Ecto neural progenitor cell (in vitro differentiated cells): ENCODE measurements around the gene BUD23.
"Not testable (repeated sequence)": the region's sequence is repeated elsewhere in the genome, so short reads cannot be mapped to it uniquely, and the experiment has no call there.

Experiments used
- DNase-seq: peaks from one replicate; pipeline ENCODE4 v3.0.0-alpha.2; 2018; ENCODE audit warnings: low spot score

The BUD23 gene

DNA sequence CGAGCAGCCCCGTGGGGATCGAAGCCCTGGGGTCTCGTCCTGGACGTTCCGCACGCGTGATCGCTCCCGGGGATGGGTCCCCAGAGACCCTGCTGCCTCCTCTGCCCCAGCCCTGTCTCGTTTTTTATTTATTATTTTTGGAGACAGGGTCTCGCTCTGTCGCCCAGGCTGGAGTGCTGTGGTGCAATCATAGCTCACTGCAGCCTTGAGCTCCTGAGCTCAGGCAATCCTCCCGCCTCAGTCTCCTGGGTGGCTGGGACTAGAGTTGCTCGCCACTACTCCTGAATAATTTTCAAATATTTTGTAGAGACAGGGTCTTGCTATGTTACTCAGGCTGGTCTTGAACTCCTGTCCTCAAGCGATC is 36.4 kb downstream of the BUD23 start:
- no peak for DNase-seq

DNA sequence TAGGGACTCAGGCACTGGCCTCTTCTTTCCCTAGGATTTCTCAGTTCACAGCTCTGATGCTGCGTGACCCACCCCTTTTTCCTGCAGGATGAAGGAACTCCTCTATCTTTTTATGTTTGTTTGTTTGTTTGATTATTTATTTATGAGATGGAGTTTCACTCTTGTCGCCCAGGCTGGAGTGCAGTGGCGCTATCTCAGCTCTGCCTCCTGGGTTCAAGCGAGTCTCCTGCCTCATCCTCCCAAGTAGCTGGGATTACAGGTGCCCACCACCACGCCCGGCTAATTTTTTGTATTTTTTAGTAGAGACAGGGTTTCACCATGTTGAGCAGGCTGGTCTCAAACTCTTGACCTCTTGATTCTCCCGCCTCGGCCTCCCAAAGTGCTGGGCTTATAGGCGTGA is 37.0 kb downstream of the BUD23 start:
- not testable (repeated sequence) for DNase-seq

DNA sequence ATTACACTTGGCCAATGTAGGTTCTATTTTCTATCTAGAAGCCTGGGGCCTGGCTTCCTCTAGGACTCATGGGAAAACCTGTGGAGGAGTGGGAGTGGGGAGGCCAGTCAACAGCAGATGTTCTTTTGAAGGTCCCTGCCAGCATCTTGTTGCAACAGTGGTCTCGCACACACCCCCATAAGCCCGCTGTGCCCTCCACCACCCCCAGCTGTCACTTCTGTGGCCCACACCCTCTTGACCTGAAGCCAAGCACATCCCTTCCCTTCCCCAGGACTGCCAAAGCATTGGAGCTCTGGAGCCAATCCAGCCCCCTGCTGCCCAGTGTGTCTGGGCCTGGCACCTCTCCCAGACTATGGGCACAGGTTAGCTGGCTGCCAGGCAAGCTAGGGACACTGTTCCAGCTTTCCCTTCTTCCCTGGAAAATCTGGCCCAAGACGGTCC is 38.0 kb downstream of the BUD23 start:
- no peak for DNase-seq

DNA sequence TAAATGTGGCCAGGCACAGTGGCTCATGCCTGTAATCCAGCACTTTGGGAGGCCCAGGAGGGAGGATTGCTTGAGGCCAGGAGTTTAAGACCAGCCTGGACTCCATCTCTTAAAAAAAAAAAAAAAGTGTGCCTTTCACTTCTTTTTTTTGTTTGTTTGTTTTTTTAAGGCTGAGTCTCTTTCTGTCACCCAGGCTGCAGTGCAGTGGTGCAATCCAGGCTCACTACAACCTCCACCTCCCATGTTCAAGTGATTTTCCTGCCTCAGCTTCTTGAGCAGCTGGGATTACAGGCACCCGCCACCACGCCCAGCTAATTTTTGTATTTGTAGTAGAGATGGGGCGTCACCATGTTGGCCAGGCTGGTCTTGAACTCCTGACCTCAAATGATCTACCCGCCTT is 38.8 kb downstream of the BUD23 start:
- not testable (repeated sequence) for DNase-seq

DNA sequence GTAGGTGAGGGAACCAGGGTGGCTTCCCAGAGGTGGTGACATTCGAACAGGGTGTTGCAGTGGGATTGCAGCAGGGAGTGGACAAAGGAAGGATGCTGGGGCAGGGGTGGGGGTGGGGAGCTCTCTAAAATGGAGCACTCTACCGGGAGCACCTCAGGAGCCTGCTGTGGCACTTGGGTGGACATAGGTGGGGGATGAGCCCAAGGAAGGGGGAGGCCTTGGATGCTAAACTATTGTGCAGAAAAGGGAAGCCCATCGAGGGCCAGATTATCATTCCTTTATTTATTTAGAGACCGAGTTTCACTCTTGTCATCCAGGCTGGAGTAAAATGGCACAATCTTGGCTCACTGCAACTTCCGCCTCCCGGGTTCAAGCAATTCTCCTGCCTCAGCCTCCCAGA is 39.4 kb downstream of the BUD23 start:
- no peak for DNase-seq

DNA sequence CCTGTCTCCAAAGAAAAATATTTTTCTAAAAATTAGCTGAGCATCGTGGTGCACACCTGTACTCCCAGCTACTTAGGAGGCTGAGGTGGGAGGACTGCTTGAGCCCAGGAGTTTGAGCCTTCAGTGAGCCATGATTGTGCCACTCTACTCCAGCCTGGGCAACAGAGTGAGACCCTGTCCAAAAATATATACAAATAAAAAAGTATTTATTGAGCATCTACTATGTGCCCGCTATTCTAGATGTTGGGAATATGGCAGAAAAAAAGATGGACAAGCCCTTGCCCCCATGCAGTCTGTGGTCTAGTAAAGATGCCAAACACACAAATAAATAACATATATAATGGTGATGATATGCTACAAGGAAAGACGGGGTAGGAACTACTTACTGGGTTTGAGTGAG is 40.4 kb downstream of the BUD23 start:
- DNase-seq = no peak

DNA sequence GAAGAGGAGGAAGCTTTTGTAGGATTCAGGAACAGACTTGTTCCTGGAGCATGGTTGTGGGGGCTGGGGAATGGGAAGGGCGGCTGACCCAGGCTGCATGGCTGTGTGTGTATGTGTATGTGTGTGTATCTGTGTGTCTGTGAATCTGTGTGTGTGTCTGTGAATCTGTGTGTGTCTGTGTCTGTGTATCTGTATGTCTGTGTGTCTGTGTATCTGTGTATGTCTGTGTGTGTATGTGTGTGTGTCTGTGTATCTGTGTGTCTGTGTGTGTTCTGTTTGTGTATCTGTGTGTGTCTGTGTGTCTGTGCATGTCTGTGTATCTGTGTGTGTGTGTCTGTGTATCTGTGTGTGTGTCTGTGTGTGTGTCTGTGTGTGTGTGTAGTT is 42.7 kb downstream of the BUD23 start:
- no peak for DNase-seq

DNA sequence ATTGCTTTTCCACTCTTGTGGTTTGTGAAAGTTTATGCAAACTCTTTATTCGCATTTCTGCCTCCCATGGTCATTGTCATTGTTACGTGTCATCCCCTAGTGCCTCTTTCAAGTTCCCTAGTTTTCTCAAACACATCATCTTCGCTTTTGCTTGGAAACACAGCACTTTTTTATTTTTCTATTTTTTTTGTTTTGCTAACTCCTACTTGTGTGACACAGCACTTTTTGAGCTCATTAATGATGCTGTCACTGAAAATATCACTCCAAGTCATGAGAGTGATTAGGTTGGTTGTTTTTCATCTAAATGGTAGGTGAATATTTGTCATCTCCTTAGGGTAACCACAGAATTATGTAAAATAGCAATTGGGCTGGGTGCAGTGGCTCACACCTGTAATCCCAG is 44.6 kb downstream of the BUD23 start:
- no peak for DNase-seq

DNA sequence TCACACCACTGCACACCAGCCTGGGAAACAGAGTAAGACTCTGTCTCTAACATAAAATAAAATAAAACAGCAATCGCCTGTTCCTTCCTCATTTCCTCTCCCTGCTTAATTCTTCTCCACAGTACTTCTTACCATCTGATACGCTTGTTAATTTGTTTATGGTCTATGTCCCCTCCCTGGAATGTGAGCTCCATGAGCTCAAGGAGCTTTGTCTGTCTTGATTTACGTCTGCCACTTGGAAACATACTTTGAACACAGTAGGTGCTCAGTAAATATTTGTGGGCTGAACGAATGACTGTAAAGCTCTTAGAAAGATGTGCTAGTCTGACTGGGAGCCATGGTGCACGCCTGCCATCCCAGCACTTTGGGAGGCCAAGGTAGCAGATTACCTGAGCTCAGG is 45.2 kb downstream of the BUD23 start:
- DNase-seq = no peak

DNA sequence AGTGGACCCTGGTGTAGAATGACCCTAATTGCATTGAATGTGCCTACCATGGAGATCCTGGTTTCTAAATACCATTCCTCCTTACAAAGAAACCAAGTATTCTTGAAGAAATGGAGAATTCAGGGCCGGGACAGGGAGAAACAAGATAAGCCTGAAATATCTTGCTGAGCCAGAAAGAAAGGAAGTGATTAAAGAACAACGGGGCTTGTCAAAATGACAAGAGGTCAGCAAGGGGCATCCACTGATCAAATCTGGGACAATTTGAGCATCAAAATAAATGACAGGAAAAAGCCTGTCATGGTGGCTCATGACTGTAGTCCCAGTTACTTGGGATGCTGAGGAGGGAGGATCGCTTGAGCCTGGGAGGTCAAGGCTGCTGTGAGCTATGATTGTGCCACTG is 47.1 kb downstream of the BUD23 start:
- DNase-seq = no peak

DNA sequence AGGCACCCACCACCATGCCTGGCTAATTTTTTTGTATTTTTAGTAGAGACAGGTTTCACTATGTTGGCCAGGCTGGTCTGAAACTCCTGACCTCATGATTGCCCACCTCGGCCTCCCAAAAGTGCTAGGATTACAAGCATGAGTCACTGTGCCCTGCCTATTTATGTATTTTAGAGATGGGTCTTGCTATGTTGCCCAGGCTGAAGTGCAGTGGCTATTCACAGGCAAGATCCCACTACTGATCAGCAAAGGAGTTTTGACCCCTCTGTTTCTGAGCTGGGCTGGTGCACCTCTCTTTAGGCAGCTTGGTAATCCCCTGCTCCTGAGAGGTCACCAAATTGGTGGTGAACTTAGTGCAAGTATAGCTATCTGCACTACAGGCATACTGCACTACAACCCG is 49.0 kb downstream of the BUD23 start:
- DNase-seq = no peak

DNA sequence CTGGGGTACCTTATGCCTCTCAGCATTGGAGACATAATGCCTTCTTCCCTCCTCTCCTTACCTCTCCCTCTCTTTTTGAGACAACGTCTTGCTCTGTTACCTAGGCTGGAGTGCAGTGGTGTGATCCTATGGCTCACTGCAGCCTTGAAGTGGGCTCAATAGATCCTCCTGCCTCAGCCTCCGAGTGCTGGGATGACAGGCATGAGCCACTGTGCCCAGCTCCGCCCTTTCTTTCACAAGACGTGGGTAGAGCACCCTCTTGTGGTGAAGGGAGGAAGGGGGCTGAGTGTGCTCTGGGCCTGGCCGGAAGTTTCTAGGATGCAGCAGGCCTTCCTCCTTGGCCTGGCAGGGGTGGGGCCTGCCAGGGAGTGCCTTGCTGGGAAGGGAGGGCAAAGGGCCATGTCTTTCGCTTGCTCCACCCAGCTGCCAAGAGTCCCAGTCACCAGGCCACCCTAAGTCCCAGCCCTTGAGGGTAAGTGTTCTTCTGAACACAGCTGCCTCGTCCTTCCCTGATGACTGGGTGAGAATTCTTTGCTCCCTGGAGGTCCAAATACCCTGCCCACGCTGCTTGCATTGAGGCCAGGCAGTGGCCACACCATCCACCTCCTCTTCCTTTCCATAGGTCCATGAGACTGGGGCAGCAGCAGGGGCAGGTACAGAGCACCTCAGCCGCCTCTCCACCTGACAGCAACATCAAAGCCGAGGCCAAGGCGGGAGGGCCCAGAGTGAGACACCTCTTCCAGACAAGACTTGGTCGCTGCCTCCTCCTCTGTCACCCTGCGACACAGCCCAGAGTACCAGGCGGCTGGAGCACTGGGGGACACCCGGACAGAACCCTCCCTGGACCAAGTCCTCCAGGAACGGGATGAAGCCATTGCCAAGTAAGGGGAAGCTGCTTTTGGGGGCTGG is 51.5 kb downstream of the BUD23 start:
- DNase-seq = peak; percentile 89

DNA sequence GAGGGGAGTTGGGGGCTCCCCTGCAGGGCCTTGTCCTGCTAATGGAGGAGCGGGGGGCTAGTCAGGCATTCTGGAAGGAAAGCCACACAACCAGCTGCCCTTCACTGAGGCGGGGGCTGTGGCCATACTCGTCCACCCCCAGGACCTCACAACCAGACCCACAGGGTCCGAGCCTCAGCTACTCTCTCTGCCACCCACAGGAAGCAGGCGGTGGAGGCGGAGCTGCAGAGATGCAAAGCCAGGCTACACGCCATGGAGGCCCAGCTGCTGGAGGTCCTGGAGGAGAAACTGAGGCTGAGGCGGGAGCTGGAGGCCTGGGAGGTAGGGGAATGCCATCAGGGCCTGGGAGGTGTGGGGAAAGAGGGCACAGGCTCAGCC is 52.1 kb downstream of the BUD23 start:
- no peak for DNase-seq

DNA sequence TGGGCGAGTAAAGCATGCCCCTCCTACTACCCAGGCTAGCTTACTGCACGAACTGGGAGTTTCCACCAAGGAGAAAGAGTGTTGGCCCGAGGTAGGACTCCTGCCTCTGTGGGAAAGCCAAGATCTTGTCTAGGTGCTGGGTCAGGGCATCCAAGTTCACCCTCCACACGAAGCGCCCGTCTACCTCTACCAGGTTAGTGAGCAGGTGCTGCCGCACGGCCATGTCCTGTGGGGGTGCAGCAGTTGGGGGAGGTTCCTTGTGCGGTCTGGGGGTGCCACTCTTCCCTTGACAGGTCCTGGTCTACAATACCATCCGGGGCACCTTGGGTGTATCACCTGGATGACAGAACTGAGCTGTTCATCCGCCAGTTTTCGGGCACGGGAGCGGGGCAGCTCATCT is 53.5 kb downstream of the BUD23 start:
- DNase-seq = no peak

DNA sequence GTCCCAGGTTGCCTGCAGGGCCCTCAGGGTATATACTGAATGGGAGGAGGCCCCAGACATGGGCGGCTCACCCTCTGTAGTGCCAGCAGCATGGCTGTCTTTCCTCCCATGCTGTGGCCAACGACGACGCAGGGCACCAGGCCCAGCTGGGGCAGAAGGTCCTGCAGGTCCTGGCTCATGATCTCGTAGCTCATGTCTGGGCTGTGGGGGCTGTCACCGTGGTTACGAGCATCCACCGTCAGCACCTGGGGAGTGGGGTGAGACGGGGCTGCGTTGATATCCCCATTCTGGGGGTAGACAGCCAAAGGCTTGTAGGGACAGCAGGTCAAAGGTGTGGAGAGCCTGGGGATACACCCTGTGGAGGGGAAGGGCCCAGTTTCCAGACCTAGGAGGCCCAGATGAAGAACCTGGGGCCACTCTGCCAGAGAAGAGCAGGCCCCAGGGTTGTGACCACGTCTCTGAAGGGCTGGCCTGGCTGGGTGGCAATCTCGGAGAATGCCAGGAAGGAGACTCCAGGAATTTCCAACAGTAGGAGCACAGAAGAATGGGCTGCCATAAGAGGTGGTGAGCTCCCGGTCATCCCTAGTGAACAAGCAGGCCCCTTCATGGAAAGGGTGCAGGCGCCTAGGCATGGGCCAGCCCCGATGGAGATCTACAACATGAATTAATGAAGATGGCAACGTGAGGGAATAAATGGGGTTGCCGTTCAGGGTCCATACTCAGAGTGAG is 54.3 kb downstream of the BUD23 start:
- no peak for DNase-seq

DNA sequence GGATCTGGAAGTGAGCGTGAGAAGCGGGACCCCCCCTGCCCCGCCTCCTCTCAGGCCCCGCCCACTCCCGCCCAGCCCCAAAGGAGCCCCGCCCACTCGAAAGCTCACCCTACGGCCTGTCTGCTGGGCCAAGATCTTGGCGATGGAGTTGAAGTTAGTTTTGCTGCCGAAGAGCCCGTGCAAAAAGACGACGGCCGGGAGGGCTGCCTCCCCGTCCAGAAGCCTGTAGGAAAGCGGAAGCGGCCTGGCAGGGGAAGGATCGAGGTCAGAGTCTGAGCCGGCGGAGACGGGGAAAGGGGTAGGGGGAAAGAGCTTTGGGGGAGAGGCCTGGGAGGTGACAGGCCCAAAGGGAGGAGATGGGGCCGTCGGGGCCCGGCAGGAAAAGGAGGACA is 54.8 kb downstream of the BUD23 start:
- DNase-seq = peak; percentile 75

DNA sequence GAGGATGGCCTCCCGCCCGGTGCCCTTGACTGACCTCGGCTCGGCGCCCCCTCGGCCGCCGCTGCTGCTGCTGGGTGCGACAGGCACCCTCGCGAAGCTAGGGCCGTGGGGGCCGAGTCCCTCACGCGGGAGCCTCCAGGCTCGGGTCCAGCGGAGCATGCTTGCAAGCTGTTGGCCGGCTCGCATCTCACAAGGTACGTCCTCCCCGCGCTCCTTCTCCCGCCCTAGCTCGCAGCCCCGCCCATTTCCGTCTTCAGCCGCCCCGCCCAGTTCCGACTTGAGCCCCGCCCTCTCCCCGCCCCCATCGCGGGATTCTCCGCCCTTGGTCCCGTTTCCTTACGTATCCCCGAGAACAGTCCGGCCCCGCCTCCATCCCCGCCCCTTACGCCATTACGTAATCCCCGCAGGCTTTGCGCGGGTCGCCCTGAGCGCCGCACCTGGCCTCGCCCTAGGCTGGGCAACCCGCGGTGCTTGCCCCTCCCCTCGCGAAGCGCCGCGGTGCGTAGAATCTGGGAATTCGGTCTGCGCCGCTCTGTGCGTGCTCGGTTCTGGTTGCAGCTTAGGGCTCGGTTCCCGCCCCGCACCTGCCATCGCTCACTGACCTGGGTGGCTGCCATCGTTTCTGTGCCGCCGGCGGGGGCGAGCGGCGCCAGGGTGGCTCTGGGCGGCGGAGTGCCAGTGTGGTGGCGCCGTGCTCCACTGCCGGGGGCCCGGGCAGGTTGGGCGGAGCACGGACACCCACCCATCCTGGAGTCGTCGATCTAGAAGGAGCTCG is 55.4 kb downstream of the BUD23 start, which contains the start of gene ABHD11:
ABHD11 (minus strand) TSS at position 191 of the 775 bp plus-strand sequence; CDS start at position 159, 32 bp downstream.
- peak; percentile 99 for DNase-seq

DNA sequence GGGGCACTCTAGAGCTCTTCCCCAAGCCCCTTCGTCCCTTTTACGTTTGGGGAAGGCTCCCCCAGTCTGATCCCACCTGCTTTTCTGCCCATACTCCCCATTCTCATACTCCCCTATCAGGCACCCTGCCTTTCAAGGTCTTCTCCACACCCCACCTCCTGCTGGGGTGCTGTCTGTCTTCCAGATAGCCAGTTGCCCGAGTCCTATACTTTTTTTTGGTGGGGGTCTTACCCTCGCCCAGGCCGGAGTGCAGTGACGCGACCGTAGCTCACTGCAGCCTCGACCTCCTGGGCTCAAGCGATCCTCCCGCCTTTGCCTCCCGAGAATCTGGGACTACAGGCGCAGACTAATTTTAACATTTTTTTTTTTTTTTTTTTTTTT is 56.0 kb downstream of the BUD23 start:
- no peak for DNase-seq

DNA sequence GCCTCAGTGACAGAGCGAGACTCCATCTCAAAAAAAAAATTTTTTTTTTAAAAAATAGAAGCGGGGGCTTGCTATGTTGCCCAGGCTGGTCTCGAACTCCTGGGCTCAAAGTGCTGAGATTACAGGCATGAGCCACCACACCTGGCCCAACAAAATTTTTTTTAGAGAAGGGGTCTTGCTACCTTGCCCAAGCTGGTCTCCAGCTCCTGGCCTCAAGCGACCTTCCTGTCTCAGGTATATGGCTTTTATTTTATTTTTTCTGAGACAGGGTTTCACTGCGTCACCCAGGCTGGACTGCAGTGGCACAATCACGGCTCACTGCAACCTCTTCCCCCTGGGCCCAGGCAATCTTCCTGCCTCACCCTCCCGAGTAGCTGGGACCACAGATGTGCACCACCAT is 56.8 kb downstream of the BUD23 start:
- no peak for DNase-seq

DNA sequence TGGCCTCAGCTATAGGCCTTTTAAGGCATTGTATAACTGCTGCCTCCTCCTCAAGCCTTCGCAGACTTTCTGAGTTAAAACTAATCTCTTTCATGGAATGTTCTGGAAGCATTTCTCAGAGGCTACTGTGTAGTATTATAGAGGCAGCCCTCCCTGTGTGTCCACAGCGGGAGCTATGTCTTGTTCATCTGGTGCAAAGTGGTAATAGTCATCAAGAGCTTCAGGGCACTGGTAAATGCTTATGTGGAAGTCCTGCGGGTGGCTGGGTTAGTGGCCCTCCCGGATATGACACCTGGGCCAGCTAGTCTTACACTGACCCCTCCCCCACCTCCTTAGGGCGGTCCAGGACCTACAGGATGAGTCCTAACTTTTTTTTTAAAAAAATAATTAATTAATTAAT is 57.4 kb downstream of the BUD23 start:
- DNase-seq = no peak

DNA sequence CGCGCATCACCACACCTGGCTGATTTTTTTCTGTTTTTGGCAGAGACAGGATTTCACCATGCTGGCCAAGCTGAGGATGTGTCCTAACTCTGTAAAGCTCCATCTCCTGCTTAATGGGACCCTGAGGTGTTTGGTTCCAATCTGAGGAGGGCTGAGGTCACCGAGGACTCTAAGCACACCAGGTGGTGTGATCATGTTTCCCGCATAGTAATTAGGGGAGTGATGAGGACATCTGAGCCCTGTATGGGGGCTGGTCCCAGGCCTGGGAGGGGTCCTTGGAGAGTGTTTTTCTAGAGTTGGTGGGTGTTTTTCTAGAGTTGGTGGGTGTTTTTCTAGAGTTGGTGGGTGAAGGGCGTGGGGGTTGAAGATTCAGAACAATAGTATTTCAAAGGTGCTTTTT is 58.2 kb downstream of the BUD23 start:
- DNase-seq = no peak

DNA sequence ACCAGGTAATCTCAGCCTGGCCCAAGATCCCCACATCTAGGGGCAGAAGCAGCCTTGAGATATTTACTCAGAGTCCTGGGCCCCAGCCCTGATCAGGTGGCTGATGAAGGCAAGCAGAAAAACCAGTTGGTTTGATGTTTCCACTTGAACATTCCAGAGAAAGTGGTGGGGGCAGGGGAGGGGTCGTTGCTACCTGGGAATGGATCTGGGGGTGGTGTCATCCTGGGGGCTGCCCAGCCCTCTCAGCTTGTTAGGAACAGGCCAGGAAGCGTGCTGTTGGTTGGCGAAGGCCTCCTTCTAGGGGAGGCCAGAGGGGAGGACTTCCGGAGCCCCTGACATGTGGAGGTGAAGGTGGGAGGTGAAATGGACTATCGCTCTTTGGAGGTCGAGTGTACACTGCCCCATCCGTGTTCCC is 58.9 kb downstream of the BUD23 start:
- peak; percentile 62 for DNase-seq
